ENCODE measurements around the gene DYNLT5. TPM values are rescaled to one million over a fixed set of nuclear protein-coding genes. Genes with fewer than 3 reads are reported as not detected.

DYNLT5 gene
- total RNA-seq, 1 experiment from 2014 or later: not detected

DNA sequence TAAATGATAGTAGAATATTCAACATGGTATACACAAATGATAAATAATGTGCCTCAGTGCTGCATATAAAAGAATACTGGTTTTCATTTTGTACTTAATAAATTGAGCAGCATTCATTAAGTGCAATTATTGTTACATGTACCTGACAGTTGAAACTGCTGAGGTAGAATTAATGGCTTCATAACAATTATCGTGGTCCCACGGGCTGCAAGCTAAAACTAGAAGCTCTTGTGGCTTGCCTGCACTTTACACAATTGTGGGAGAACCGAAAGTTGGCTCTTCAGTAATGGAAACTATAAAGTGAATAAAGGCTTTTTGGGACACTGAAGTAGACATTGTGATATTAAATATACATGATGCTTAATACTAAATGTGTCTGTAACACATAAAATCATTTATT is 25.6 kb downstream of the DYNLT5 start:
- no peaks in the 10 kb centered on the region for H3K36me3 ChIP-seq (ENCODE audit: control insufficient read depth in 1 of 2, insufficient read depth in 2 of 2, low read length in 2 of 2)
- H3K27me3 ChIP-seq (ENCODE audit: insufficient read depth, low read length): no peaks in the 10 kb centered on the region
- H3K4me1 ChIP-seq (ENCODE audit: control insufficient read depth in 1 of 2, insufficient read depth in 2 of 2, low read length in 2 of 2): no peaks in the 10 kb centered on the region
- no peaks in the 10 kb centered on the region for H4K20me1 ChIP-seq (ENCODE audit: insufficient read depth)
- H3K4me3 ChIP-seq (replicated peaks in 1 of 2; ENCODE audit: low read depth in 1 of 2, low read length in 2 of 2): no peak overlapping the region
- H3K9ac ChIP-seq (ENCODE audit: low read length): no peak overlapping the region
- H2AFZ ChIP-seq (ENCODE audit: low read depth, low read length, poor library complexity, severe bottlenecking): no peak overlapping the region
- H3K27ac ChIP-seq (ENCODE audit: low read depth, low read length): no peak overlapping the region
- no peaks in the 10 kb centered on the region for H3K9me3 ChIP-seq (ENCODE audit: control insufficient read depth in 1 of 2, insufficient read depth in 1 of 2, low read depth in 1 of 2, low read length in 2 of 2)
- DNase-seq (ENCODE audit: low read depth, low spot score): no peak
- ATAC-seq: no peak
- CTCF ChIA-PET: no interaction called here
- H3K4me2 ChIP-seq (ENCODE audit: low read length): no peak overlapping the region
- POLR2A ChIA-PET: no interaction called here
- no peaks in the 10 kb centered on the region for H3K9me2 ChIP-seq (ENCODE audit: insufficient read depth)
- RAD21 ChIA-PET (ENCODE audit: low non-redundant PET in 1 of 2, low total read pairs in 2 of 2, uncharacterized antibody in 2 of 2, unreplicated experiment in 2 of 2): no interaction called here
- no peaks in the 10 kb centered on the region for H3K79me2 ChIP-seq (ENCODE audit: insufficient read depth, low read length)
- no TSS peak for BruUV-seq (replicated peaks)
- intact Hi-C loops (cut with micrococcal nuclease): no loop called here
- TF ChIP-seq POLR2AphosphoS5 (IDR thresholded peaks at IDR 0.05; ENCODE audit: low read depth, low read length): no peak
- TF ChIP-seq CEBPB (IDR thresholded peaks at IDR 0.05; ENCODE audit: low read depth): no peak
- TF ChIP-seq, protein P1, sequence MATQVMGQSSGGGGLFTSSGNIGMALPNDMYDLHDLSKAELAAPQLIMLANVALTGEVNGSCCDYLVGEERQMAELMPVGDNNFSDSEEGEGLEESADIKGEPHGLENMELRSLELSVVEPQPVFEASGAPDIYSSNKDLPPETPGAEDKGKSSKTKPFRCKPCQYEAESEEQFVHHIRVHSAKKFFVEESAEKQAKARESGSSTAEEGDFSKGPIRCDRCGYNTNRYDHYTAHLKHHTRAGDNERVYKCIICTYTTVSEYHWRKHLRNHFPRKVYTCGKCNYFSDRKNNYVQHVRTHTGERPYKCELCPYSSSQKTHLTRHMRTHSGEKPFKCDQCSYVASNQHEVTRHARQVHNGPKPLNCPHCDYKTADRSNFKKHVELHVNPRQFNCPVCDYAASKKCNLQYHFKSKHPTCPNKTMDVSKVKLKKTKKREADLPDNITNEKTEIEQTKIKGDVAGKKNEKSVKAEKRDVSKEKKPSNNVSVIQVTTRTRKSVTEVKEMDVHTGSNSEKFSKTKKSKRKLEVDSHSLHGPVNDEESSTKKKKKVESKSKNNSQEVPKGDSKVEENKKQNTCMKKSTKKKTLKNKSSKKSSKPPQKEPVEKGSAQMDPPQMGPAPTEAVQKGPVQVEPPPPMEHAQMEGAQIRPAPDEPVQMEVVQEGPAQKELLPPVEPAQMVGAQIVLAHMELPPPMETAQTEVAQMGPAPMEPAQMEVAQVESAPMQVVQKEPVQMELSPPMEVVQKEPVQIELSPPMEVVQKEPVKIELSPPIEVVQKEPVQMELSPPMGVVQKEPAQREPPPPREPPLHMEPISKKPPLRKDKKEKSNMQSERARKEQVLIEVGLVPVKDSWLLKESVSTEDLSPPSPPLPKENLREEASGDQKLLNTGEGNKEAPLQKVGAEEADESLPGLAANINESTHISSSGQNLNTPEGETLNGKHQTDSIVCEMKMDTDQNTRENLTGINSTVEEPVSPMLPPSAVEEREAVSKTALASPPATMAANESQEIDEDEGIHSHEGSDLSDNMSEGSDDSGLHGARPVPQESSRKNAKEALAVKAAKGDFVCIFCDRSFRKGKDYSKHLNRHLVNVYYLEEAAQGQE (IDR thresholded peaks at IDR 0.05; ENCODE audit: low read depth): no peak
- TF ChIP-seq CBX3 (IDR thresholded peaks at IDR 0.05; ENCODE audit: low read depth): no peak
- no peak for TF ChIP-seq EZH2 (IDR thresholded peaks at IDR 0.05)
- no peak for TF ChIP-seq FOSL1 (IDR thresholded peaks at IDR 0.05; ENCODE audit: low read depth)
- TF ChIP-seq YY1 (IDR thresholded peaks at IDR 0.05; ENCODE audit: extremely low read depth, insufficient replicate concordance, low read depth, low read length): no peak
- TF ChIP-seq, protein P2, sequence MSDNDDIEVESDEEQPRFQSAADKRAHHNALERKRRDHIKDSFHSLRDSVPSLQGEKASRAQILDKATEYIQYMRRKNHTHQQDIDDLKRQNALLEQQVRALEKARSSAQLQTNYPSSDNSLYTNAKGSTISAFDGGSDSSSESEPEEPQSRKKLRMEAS (IDR thresholded peaks at IDR 0.05): no peak
- TF ChIP-seq SIN3A (IDR thresholded peaks at IDR 0.05; ENCODE audit: low read depth): no peak
- TF ChIP-seq EZH2phosphoT487 (IDR thresholded peaks at IDR 0.05; ENCODE audit: borderline replicate concordance): no peak
- TF ChIP-seq, protein P3, sequence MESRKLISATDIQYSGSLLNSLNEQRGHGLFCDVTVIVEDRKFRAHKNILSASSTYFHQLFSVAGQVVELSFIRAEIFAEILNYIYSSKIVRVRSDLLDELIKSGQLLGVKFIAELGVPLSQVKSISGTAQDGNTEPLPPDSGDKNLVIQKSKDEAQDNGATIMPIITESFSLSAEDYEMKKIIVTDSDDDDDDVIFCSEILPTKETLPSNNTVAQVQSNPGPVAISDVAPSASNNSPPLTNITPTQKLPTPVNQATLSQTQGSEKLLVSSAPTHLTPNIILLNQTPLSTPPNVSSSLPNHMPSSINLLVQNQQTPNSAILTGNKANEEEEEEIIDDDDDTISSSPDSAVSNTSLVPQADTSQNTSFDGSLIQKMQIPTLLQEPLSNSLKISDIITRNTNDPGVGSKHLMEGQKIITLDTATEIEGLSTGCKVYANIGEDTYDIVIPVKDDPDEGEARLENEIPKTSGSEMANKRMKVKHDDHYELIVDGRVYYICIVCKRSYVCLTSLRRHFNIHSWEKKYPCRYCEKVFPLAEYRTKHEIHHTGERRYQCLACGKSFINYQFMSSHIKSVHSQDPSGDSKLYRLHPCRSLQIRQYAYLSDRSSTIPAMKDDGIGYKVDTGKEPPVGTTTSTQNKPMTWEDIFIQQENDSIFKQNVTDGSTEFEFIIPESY (IDR thresholded peaks at IDR 0.05; ENCODE audit: extremely low read depth, insufficient replicate concordance, low read length): no peak
- no peak for TF ChIP-seq POLR2A (IDR thresholded peaks at IDR 0.05; ENCODE audit: borderline replicate concordance, extremely low read depth, insufficient read depth, insufficient read length)
- no peak for TF ChIP-seq ZFX (IDR thresholded peaks at IDR 0.05)
- no peak for TF ChIP-seq SRF (IDR thresholded peaks at IDR 0.05; ENCODE audit: low read depth)

Data from HCT116 (cell line).